Endothelial cell of umbilical vein (primary cell): ENCODE data around the gene POMP. TPM values are rescaled to one million over a fixed set of nuclear protein-coding genes. Genes with fewer than 3 reads are reported as not detected.

Experiments
- BruUV-seq: library from RNA; stranded (reverse); fragments of 400-500 nt; replicated peaks from 2 replicates; lab custom pipeline; 2021; lab: Mats Ljungman, UMichigan
- CTCF ChIA-PET: fragments of 300-600, 350-600 bp; sonication (Branson Sonifier 250); formaldehyde crosslinking; loops from one replicate; lab custom pipeline; 2021; ENCODE audit warnings: antibody characterized with exemption, inconsistent platforms; lab: Charles Lee
- POLR2A ChIA-PET: fragments of 300-600, 350-600 bp; sonication (Branson Sonifier 250); formaldehyde crosslinking; loops from one replicate; lab custom pipeline; 2021; ENCODE audit warnings: antibody characterized with exemption, inconsistent platforms; lab: Charles Lee
- DNase-seq: peaks from one replicate; pipeline ENCODE4 v3.0.0-alpha.2; 2011; ENCODE audit warnings: low read depth, low spot score
- FAIRE-seq: peaks from 2 replicates; lab custom pipeline; 2011; peaks lifted over from hg19 to GRCh38; lab: Jason Lieb, UNC
- H2AFZ ChIP-seq: 2 replicates; pipeline ENCODE4 v1.6.0; 2012; ENCODE audit warnings: low read depth, low read length, control low read depth, inconsistent platforms
- H3K27ac ChIP-seq: 2 replicates; pipeline ENCODE4 v1.5.1; 2011; ENCODE audit warnings: low read depth, mild to moderate bottlenecking, control low read depth, low read length, moderate library complexity; ENCODE audit not compliant: insufficient read depth
- H3K27me3 ChIP-seq, 2 experiments: 2 replicates each; pipeline versions ENCODE4 v1.6.0 to v1.6.1; 2011; ENCODE audit warnings: low read length in 2 of 2, mixed read lengths in 1 of 2; ENCODE audit not compliant: control insufficient read depth in 2 of 2, insufficient read depth in 2 of 2
- H3K36me3 ChIP-seq, 2 experiments: 2 replicates in 1 of 2; 3 replicates in 1 of 2; pipeline ENCODE4 v1.5.1; 2011; ENCODE audit warnings: low read length in 2 of 2, mild to moderate bottlenecking in 1 of 2, moderate library complexity in 1 of 2; ENCODE audit not compliant: control insufficient read depth in 2 of 2, insufficient read depth in 2 of 2; ENCODE audit errors: extremely low read depth in 1 of 2
- H3K4me1 ChIP-seq: 3 replicates; pipeline ENCODE4 v1.5.1; 2011; ENCODE audit warnings: mild to moderate bottlenecking, low read length; ENCODE audit not compliant: control insufficient read depth, insufficient read depth; ENCODE audit errors: extremely low read depth
- H3K4me2 ChIP-seq: 2 replicates; pipeline ENCODE4 v1.6.1; 2011; ENCODE audit warnings: low read length, control low read depth, mixed read lengths; ENCODE audit not compliant: insufficient read depth
- H3K4me3 ChIP-seq, 3 experiments: fragments of 200-600 bp in 1 of 3; sonication (generic), shearing (Covaris generic) in 1 of 3; replicated peaks in 1 of 3; 2 replicates each; pipeline ENCODE4 v1.5.1; 2011 to 2016; ENCODE audit warnings: control low read depth in 3 of 3, low read length in 3 of 3, mild to moderate bottlenecking in 2 of 3, inconsistent platforms in 1 of 3, low read depth in 1 of 3, moderate library complexity in 1 of 3; ENCODE audit not compliant: insufficient read depth in 1 of 3
- H3K79me2 ChIP-seq: 2 replicates; pipeline ENCODE4 v1.6.0; 2012; ENCODE audit warnings: low read length, inconsistent platforms; ENCODE audit not compliant: control insufficient read depth, insufficient read depth
- H3K9ac ChIP-seq: replicated peaks from 2 replicates; pipeline ENCODE3; 2011; ENCODE audit warnings: low read length, control low read depth; ENCODE audit not compliant: insufficient read depth; ENCODE audit errors: extremely low read depth
- H3K9me1 ChIP-seq: replicated peaks from 3 replicates; pipeline ENCODE4 v1.6.0; 2011; ENCODE audit warnings: mild to moderate bottlenecking, low read length; ENCODE audit not compliant: control insufficient read depth, insufficient read depth; ENCODE audit errors: extremely low read depth
- H3K9me3 ChIP-seq: replicated peaks from 2 replicates; pipeline ENCODE4 v1.5.1; 2012; ENCODE audit warnings: low read length, inconsistent platforms; ENCODE audit not compliant: control insufficient read depth, insufficient read depth
- H4K20me1 ChIP-seq: replicated peaks from 2 replicates; pipeline ENCODE3; 2011; ENCODE audit warnings: mild to moderate bottlenecking, low read length; ENCODE audit not compliant: control insufficient read depth, insufficient read depth; ENCODE audit errors: extremely low read depth
- CTCF ChIP-seq, 2 donors: IDR thresholded peaks; 1 replicate in 1 of 2; 2 replicates in 1 of 2; pipeline ENCODE4 v1.5.1; 2011; ENCODE audit warnings: low read length in 2 of 2, mild to moderate bottlenecking in 2 of 2, moderate library complexity in 2 of 2, control low read depth in 1 of 2, inconsistent platforms in 1 of 2, low read depth in 1 of 2; ENCODE audit not compliant: insufficient read depth in 1 of 2; ENCODE audit errors: extremely low read depth in 1 of 2
- EZH2 ChIP-seq: IDR thresholded peaks from 2 replicates; pipeline ENCODE4 v1.6.1; 2012; ENCODE audit warnings: borderline replicate concordance, low read depth, mild to moderate bottlenecking, moderate library complexity, low read length, inconsistent platforms; ENCODE audit not compliant: severe bottlenecking
- FOS ChIP-seq: IDR thresholded peaks from 2 replicates; pipeline ENCODE4 v1.6.1; 2011; ENCODE audit warnings: mild to moderate bottlenecking, low read length, moderate library complexity, borderline replicate concordance; ENCODE audit not compliant: insufficient read depth
- GATA2 ChIP-seq: IDR thresholded peaks from 2 replicates; pipeline ENCODE4 v1.7.0; 2011; ENCODE audit warnings: low read depth, mild to moderate bottlenecking, moderate library complexity, mixed read lengths, low read length; ENCODE audit not compliant: insufficient read length, insufficient read depth
- JUN ChIP-seq: IDR thresholded peaks from 2 replicates; pipeline ENCODE4 v1.6.1; 2011; ENCODE audit warnings: borderline replicate concordance, low read depth; ENCODE audit not compliant: insufficient read length, insufficient read depth
- MAX ChIP-seq: IDR thresholded peaks from 2 replicates; pipeline ENCODE4 v1.6.1; 2011; ENCODE audit not compliant: insufficient read depth, insufficient read length
- MYC ChIP-seq: IDR thresholded peaks from one replicate; pipeline ENCODE4 v1.6.1; 2011; ENCODE audit warnings: mild to moderate bottlenecking, low read depth, low read length
- POLR2A ChIP-seq: IDR thresholded peaks from 2 replicates; pipeline ENCODE4 v1.6.1; 2012; ENCODE audit warnings: low read depth, mild to moderate bottlenecking, control low read depth, low read length
- POLR2AphosphoS5 ChIP-seq: IDR thresholded peaks from 2 replicates; pipeline ENCODE4 v1.6.1; 2012; ENCODE audit warnings: low read depth, mild to moderate bottlenecking, control low read depth, low read length, moderate library complexity; ENCODE audit not compliant: insufficient read depth
- dilution Hi-C: fragments of 300-500 bp; cut with MboI; formaldehyde crosslinking; loops from one replicate; pipeline ENCODE4 v1.15.0; 2019; ENCODE audit warnings: low sequenced_read_pairs; ENCODE audit not compliant: extremely low pct_ligation_motif_present
- intact Hi-C: fragments of 100-400 bp; cut with micrococcal nuclease; formaldehyde crosslinking; loops from one replicate; pipeline ENCODE4 v1.10.0; 2022
- polyA plus RNA-seq, 4 experiments: library from polyadenylated mRNA; depleted of rRNA in 3 of 4; stranded (reverse) in 3 of 4; unstranded in 1 of 4; fragments of >200 nt; gene quantifications; 2 replicates each; pipeline versions ENCODE4 v1.2.1 to v1.2.3, GENCODE V29; 2011 to 2012; ENCODE audit warnings: missing spikeins in 1 of 4
- total RNA-seq: library from RNA; stranded (reverse); gene quantifications from 2 replicates; pipeline ENCODE4 v1.2.3, GENCODE V29; 2021

Gene POMP
- total and polyA plus RNA-seq, 2 donors (not counting 3 experiments of a cell fraction or from before 2014, with no cell fraction given): 27.0 to 88.9 TPM

- H3K4me1 ChIP-seq: peaks cover 18% of the 10 kb centered on the region
- ChIA-PET POLR2A (no interaction called here), CTCF (interaction anchor here (0.7 to 1.5 kb wide), 8 partner anchors 17 to 809 kb away, joined by 3 to 5 read pairs (median 3); no protein-coding TSS in a partner anchor)
- no peak overlapping the region for H3K4me3 ChIP-seq
- no peaks in the 10 kb centered on the region for H3K36me3 ChIP-seq
- H3K27ac ChIP-seq: no peak overlapping the region
- no peaks in the 10 kb centered on the region for H3K79me2 ChIP-seq
- no peaks in the 10 kb centered on the region for H3K27me3 ChIP-seq
- H3K9ac ChIP-seq: no peak overlapping the region
- H3K9me3 ChIP-seq: no peaks in the 10 kb centered on the region
- H3K4me2 ChIP-seq: no peak overlapping the region
- no peak overlapping the region for H2AFZ ChIP-seq
- TF ChIP-seq EZH2: no peak
- no peak for TF ChIP-seq MYC
- TF ChIP-seq POLR2AphosphoS5: no peak
- H3K9me1 ChIP-seq: no peaks in the 10 kb centered on the region
- BruUV-seq: no TSS peak
- dilution Hi-C loops (no loop called here), intact Hi-C loops (loop anchor here (5.0 kb wide), 1 partner anchor 501 kb away; the partner anchor contains the start of gene PAN3)
- FAIRE-seq (no peak), DNase-seq (no peak)
- no peaks in the 10 kb centered on the region for H4K20me1 ChIP-seq
These were observed 20.2 kb upstream of the POMP start for GRCh38 chr13:28638756-28639155.

GRCh38 chr13:28640861-28641599 lies 17.9 kb upstream of the POMP start:
- TSS peak; percentile 36 for BruUV-seq
- FAIRE-seq (peak; percentile 75), DNase-seq (peak; percentile 96)
- Histone ChIP-seq H3K4me3 (peak overlapping the region in 1 of 3 experiments; percentile 28), H3K27ac (peak overlapping the region; percentile 87), H3K9me1 (no peaks in the 10 kb centered on the region), H3K9ac (peak overlapping the region; percentile 61), H3K9me3 (no peaks in the 10 kb centered on the region), H3K4me1 (peaks cover 18% of the 10 kb centered on the region), H3K27me3 (no peaks in the 10 kb centered on the region), H3K36me3 (no peaks in the 10 kb centered on the region), H3K79me2 (no peaks in the 10 kb centered on the region), H2AFZ (peak overlapping the region; percentile 42), H4K20me1 (no peaks in the 10 kb centered on the region), H3K4me2 (peak overlapping the region; percentile 94)
- TF ChIP-seq JUN (peak; percentile 57), POLR2AphosphoS5 (peak; percentile 60), CTCF (IDR thresholded peaks at IDR 0.05; ENCODE audit: extremely low read depth in 1 of 2, insufficient read depth in 1 of 2, low read depth in 1 of 2, low read length in 2 of 2) (no peak), POLR2A (no peak), MAX (no peak), GATA2 (peak; percentile 66), FOS (peak; percentile 64), EZH2 (no peak)
- dilution Hi-C loops (no loop called here), intact Hi-C loops (loop anchor here (1.0 to 2.0 kb wide), 2 partner anchors 17 to 66 kb away; no protein-coding TSS in a partner anchor)
- POLR2A ChIA-PET: interaction anchor here (0.7 kb wide), 1 partner anchor 18 kb away, joined by 3 read pairs; the partner anchor contains the start of gene POMP
- CTCF ChIA-PET: interaction anchor here (0.7 to 1.9 kb wide), 18 partner anchors 10 to 582 kb away, joined by 3 to 12 read pairs (median 4); partner anchors contain the start of gene POMP
